ENCODE measurements around the gene PFN3.
A peak's percentile ranks its signal among the peaks of the same experiment; 100 is the strongest.

PFN3 gene

DNA sequence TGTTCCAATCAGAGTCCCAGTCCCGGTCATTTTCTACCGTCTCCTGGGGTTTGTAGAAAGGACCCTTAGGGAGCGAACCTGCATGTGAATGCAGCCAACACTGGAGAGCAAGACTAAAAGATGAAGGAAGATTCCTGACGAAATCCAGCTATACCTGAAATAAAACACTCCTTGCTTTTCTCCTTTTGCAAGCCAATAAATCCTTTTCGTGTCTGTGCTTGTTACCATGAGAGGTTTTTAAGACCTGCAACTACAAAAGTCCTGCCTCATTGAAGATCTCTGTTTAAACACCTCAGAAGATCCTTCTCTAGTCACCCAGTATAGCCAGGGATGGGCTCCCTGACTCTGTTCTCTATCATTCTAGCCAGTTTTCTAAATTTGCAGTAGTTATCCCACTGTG, 26.2 kb downstream of the PFN3 start:
- Histone ChIP-seq H3K27me3 (ENCODE audit: control insufficient read depth in 1 of 2, insufficient read depth in 2 of 2, low read length in 2 of 2) (no peaks in the 10 kb centered on the region), H3K9me3 (ENCODE audit: low read length) (no peaks in the 10 kb centered on the region), H3K9ac (ENCODE audit: low read length) (no peak overlapping the region), H3K27ac (ENCODE audit: low read depth, low read length) (no peak overlapping the region), H3K4me1 (ENCODE audit: insufficient read depth, low read length) (peaks cover 6% of the 10 kb centered on the region), H3K36me3 (ENCODE audit: insufficient read depth, low read length) (no peaks in the 10 kb centered on the region), H3K4me3 (ENCODE audit: low read depth in 1 of 2, low read length in 2 of 2) (no peak overlapping the region)

DNA sequence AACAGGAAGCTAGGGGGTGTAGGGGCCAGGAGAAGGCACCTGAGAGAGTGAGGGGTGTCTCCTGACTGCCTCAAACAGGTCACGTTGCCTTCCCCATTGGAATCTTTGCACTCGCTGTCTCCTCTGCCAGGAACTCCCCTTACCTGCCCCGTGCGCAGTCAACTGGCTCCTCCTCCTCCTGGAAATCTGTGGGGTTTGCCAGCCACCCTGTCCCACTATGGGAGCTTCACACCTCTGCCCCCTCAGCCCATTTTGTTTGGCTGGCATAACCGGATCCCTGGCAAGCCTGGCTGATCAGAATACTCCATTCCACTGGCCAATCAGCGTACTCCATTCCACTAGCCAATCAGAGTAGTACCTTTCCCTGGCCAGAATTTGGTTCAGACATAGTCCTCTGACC, 26.7 kb downstream of the PFN3 start:
- peaks cover 6% of the 10 kb centered on the region for H3K4me1 ChIP-seq (ENCODE audit: insufficient read depth, low read length)
- H3K9ac ChIP-seq (ENCODE audit: low read length), result no peak overlapping the region
- H3K36me3 ChIP-seq (ENCODE audit: insufficient read depth, low read length), result no peaks in the 10 kb centered on the region
- no peak overlapping the region for H3K27ac ChIP-seq (ENCODE audit: low read depth, low read length)
- no peaks in the 10 kb centered on the region for H3K9me3 ChIP-seq (ENCODE audit: low read length)
- H3K27me3 ChIP-seq (ENCODE audit: control insufficient read depth in 1 of 2, insufficient read depth in 2 of 2, low read length in 2 of 2), result no peaks in the 10 kb centered on the region
- H3K4me3 ChIP-seq (ENCODE audit: low read depth in 1 of 2, low read length in 2 of 2), result no peak overlapping the region

DNA sequence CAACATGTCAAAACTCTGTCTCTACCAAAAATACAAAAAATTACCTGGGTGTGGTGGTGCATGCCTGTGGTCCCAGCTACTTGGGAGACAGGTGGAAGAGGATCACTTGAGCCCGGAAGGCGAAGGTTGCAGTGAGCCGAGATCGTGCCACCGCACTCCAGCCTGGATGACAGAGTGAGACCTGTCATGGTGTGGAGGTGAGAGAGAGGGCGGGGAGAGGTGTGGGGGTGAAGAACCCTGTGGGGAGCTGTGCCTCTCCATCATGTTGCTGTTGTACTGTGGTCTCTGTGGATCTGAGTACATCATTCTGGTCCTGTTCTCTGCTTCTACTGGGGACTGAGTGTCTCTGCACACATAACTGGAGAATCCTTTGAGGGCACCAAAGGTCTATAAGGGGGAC, 27.6 kb downstream of the PFN3 start:
- Histone ChIP-seq H3K36me3 (ENCODE audit: insufficient read depth, low read length) (no peaks in the 10 kb centered on the region), H3K9me3 (ENCODE audit: low read length) (no peaks in the 10 kb centered on the region), H3K4me1 (ENCODE audit: insufficient read depth, low read length) (peaks cover 6% of the 10 kb centered on the region), H3K9ac (ENCODE audit: low read length) (no peak overlapping the region), H3K27ac (ENCODE audit: low read depth, low read length) (no peak overlapping the region), H3K27me3 (ENCODE audit: control insufficient read depth in 1 of 2, insufficient read depth in 2 of 2, low read length in 2 of 2) (no peaks in the 10 kb centered on the region), H3K4me3 (ENCODE audit: low read depth in 1 of 2, low read length in 2 of 2) (no peak overlapping the region)

DNA sequence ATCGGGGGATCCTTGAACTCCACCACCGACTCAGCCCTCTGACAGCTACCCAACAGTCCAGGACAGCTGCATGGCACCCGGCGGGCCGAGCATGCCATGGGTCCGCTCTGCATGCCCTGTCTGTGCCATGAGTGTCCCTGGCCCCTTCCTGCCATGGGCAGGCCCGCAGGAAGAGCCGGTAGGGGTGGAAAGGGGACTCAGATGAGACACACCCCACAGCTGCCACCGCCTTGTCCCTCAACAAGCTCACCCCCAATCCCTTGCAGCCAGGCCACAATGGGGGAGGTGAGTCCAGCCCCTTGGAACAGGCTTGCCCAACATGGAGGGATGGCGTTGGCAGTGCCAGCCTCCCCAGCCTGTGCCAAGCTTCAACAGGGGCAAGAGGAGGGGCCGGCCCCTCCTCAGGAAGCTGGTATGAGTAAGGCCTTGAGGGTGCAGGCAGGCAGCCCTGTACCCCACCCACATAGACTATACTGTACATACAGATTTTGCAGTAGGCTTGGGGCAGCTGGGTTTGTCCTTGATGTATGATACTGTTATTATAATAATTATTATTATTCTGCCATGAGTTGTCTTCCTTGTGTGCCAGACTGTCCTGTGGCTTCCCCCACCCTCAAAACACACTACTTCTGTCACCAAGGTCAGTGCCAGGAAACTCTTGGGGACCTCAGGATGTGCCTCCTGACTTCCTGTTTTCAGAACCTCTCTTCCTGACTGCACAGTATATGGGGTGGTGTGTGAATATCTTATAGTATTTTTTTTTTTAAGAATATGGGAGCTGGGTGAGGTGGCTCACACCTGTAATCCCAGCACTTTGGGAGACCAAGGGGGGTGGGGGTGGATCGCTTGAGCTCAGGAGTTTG, 28.2 kb downstream of the PFN3 start:
- Histone ChIP-seq H3K27me3 (ENCODE audit: control insufficient read depth in 1 of 2, insufficient read depth in 2 of 2, low read length in 2 of 2) (no peaks in the 10 kb centered on the region), H3K27ac (ENCODE audit: low read depth, low read length) (no peak overlapping the region), H3K36me3 (ENCODE audit: insufficient read depth, low read length) (no peaks in the 10 kb centered on the region), H3K4me3 (ENCODE audit: low read depth in 1 of 2, low read length in 2 of 2) (no peak overlapping the region), H3K9me3 (ENCODE audit: low read length) (no peaks in the 10 kb centered on the region), H3K9ac (ENCODE audit: low read length) (no peak overlapping the region), H3K4me1 (ENCODE audit: insufficient read depth, low read length) (peaks cover 13% of the 10 kb centered on the region)

DNA sequence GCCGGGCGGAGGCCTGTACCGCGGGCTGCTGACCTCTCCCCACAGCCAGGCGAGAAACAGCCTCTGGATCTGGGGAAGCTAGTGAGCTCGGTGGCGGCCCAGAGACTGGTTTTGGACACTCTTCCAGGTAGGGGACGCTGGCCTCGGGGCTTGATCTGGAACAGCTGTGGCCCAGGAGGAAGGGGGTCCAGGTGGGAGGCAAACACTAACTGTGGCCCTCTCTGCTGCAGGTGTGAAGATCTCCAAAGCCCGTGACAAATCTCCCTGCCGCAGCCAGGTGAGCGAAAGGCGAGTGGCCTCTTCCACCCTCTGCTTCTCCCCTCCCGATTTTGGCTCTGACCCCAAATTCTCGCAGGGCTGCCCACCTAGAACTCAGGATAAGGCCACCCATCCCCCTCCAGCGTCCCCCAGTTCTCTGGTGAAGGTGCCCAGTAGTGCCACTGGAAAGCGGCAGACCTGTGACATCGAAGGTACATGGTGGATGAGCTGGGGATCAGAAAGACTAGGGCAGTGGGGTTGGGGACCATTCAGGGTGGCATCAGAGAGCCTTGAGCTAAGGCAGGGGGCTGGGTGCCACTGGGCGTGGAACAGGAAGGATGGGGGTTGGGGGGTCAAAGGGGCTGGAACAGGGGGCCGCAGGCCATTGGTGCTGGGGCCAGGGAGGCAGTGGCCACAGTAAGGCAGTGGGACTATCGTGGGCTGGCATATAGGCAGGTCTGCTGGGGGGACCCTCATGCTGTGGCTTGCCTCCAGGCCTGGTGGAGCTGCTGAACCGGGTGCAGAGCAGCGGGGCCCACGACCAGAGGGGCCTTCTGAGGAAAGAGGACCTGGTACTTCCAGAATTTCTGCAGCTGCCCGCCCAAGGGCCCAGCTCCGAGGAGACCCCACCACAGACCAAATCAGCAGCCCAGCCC, 29.1 kb downstream of the PFN3 start:
- Histone ChIP-seq H3K9me3 (ENCODE audit: low read length) (no peaks in the 10 kb centered on the region), H3K9ac (ENCODE audit: low read length) (no peak overlapping the region), H3K4me1 (ENCODE audit: insufficient read depth, low read length) (peaks cover 16% of the 10 kb centered on the region), H3K36me3 (ENCODE audit: insufficient read depth, low read length) (no peaks in the 10 kb centered on the region), H3K4me3 (ENCODE audit: low read depth in 1 of 2, low read length in 2 of 2) (peak overlapping the region; percentile 11 to 43), H3K27me3 (ENCODE audit: control insufficient read depth in 1 of 2, insufficient read depth in 2 of 2, low read length in 2 of 2) (no peaks in the 10 kb centered on the region), H3K27ac (ENCODE audit: low read depth, low read length) (no peak overlapping the region)

DNA sequence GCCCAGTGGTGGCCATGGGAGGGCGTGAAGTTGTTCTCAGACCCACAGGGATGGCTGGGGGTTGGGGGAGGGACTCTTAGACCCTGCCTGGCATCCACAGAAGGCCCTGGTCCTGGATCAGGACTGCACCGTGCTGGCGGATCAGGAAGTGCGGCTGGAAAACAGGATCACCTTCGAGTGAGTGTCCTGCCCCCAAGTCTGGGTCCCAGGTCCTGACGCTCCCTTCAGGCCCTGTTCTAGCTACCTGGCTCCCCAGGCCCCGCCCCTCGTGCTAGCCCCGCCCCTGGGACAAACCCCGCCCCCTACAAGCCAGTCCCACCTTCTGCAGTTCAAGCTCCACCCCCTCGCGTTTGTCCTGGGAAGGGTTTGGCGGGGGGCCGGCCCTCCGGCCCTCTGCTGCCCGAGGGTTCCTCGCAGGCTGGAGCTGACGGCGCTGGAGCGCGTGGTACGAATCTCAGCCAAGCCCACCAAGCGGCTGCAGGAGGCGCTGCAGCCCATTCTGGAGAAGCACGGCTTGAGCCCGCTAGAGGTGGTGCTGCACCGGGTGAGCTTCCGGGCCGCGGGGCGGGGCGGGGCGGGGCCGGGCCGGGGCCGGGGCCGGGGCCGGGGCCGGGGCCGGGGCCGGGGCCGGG, 29.9 kb downstream of the PFN3 start:
- Histone ChIP-seq H3K4me1 (ENCODE audit: insufficient read depth, low read length) (peaks cover 23% of the 10 kb centered on the region), H3K4me3 (ENCODE audit: low read depth in 1 of 2, low read length in 2 of 2) (no peak overlapping the region)

DNA sequence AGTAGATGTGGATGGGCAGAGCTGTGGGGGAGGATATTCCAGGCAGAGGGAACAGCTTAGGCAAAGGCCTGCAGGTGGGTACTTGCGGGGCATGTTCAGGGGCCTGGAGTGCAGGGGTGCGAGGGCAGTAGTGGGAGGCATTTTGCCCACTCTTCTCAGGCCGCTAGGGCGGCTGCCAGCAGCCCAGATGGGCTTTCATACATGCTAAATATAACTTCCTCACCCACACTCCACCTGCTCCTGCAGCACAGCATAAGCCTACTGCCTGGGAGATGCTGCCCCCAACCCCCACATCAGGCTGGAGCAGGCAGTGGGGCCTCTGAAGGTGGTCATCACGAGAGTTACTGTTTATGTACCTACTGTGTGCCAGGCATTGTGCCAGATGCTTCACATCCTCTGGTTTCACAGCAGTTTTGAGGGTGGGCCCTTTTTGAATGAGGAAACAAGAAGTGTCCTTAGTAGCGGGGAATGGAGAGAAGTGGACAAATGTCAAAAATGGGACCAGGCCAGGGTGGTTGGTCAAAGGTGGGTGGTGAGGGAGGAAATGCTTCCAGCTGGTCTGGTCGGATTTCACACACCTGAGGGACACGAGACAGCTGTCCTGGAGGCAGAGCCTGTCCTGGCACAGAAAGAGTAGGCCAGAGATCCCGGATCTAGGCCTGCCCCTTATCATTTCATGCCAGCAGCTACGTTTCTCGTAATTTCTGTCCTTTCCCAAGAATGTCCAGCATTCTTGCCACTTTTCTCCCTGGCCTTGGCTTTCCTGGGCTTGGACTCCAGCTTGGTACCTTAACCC, 30.6 kb downstream of the PFN3 start:
- H3K9ac ChIP-seq (ENCODE audit: low read length), result no peak overlapping the region
- H3K27ac ChIP-seq (ENCODE audit: low read depth, low read length), result no peak overlapping the region
- H3K4me3 ChIP-seq (ENCODE audit: low read depth in 1 of 2, low read length in 2 of 2), result no peak overlapping the region
- no peaks in the 10 kb centered on the region for H3K36me3 ChIP-seq (ENCODE audit: insufficient read depth, low read length)
- H3K27me3 ChIP-seq (ENCODE audit: control insufficient read depth in 1 of 2, insufficient read depth in 2 of 2, low read length in 2 of 2), result no peaks in the 10 kb centered on the region
- H3K9me3 ChIP-seq (ENCODE audit: low read length), result no peaks in the 10 kb centered on the region
- H3K4me1 ChIP-seq (ENCODE audit: insufficient read depth, low read length), result peaks cover 25% of the 10 kb centered on the region

More for the DNA sequence above, 29.9 kb downstream of the PFN3 start:
- H3K36me3 ChIP-seq (ENCODE audit: insufficient read depth, low read length), result no peaks in the 10 kb centered on the region
- H3K9me3 ChIP-seq (ENCODE audit: low read length), result no peaks in the 10 kb centered on the region
- H3K27me3 ChIP-seq (ENCODE audit: control insufficient read depth in 1 of 2, insufficient read depth in 2 of 2, low read length in 2 of 2), result no peaks in the 10 kb centered on the region
- H3K27ac ChIP-seq (ENCODE audit: low read depth, low read length), result no peak overlapping the region
- H3K9ac ChIP-seq (ENCODE audit: low read length), result no peak overlapping the region

DNA sequence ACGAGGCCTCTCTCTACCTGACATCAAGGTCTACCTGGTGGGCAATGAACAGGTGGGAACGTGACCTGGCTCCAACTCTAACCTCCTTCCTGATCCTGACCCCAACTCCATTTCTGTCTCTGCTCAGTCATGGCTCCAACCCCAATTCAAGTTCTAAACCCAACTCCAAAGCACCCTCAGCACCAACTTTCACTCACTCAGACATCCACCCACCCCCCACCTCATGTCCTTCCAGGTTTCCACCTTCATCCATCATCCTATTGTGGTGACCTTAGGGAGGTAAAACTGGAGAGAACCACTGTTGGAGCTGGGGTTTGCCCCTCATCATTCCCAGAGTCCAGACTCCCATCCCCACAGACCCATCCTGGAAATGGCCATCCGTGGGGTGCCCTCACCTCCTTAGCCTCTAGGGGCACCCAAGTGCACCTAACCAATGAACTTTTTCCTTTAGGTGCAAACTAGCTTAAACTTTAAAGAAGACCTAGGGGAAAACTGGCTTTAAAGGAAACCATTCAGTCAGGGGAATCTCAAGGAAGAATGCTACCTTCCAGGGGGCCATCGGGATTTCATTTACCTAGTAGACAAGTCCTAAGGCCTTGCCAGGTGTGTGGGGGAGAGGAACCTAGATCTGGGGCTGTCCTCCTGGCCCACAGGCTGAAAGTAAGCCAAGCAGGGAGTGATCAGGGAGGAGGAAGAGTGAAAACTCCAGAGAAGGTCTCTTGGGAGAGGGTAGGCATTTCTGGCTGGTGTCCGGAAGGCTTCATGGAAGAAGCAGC, 31.4 kb downstream of the PFN3 start:
- Histone ChIP-seq H3K4me3 (ENCODE audit: low read depth in 1 of 2, low read length in 2 of 2) (no peak overlapping the region), H3K27me3 (ENCODE audit: control insufficient read depth in 1 of 2, insufficient read depth in 2 of 2, low read length in 2 of 2) (no peaks in the 10 kb centered on the region), H3K9me3 (ENCODE audit: low read length) (no peaks in the 10 kb centered on the region), H3K9ac (ENCODE audit: low read length) (no peak overlapping the region), H3K27ac (ENCODE audit: low read depth, low read length) (no peak overlapping the region), H3K4me1 (ENCODE audit: insufficient read depth, low read length) (peaks cover 25% of the 10 kb centered on the region), H3K36me3 (ENCODE audit: insufficient read depth, low read length) (no peaks in the 10 kb centered on the region)

DNA sequence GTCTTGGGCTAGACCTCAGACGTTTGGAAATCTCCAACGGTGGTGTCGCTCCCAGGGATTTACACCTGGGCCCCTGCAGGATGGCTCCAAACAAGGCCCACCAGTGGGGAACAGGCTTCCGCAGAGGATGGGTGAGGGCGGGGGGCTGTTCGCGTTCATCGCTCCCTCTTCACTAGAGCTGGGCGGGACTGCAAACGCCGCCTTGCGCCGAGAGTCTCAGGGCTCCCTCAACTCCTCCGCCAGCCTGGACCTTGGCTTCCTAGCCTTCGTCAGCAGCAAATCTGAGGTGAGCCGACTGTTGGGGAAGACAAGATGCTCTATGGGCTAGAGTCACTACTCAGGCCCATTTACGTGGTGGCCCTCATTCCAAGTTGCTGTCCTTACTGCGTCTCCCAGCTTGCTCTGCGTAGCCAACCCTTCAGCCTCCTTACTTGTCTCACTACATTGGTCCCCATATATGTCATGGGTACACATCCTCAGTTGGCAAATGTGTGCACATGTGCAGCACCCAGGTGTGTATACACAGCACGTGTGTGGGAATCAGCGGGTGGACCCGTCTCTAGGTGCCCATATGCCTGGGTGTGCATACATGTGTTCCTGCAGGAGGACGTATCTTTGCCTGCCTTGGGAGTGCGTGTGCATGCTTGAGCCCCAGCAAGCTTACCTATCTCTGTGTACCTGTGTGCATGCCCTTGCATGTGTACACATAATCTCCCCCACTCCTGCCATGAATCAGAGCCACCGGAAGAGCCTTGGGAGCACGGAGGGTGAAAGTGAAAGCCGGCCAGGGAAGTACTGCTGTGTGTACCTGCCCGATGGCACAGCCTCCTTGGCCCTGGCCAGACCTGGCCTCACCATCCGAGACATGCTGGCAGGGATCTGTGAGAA, 32.2 kb downstream of the PFN3 start:
- Histone ChIP-seq H3K4me1 (ENCODE audit: insufficient read depth, low read length) (peaks cover 33% of the 10 kb centered on the region), H3K4me3 (ENCODE audit: low read depth in 1 of 2, low read length in 2 of 2) (peak overlapping the region; percentile 35 to 78), H3K27ac (ENCODE audit: low read depth, low read length) (no peak overlapping the region), H3K9me3 (ENCODE audit: low read length) (no peaks in the 10 kb centered on the region), H3K27me3 (ENCODE audit: control insufficient read depth in 1 of 2, insufficient read depth in 2 of 2, low read length in 2 of 2) (no peaks in the 10 kb centered on the region), H3K9ac (ENCODE audit: low read length) (no peak overlapping the region), H3K36me3 (ENCODE audit: insufficient read depth, low read length) (no peaks in the 10 kb centered on the region)
